Smooth muscle cell (in vitro differentiated cells): ENCODE measurements around the gene ZNF605. TPM values are rescaled to one million over a fixed set of nuclear protein-coding genes. Genes with fewer than 3 reads are reported as not detected.

Experiments
- DNase-seq: peaks from one replicate; lab custom pipeline; 2025; ENCODE audit not compliant: unreplicated experiment; lab: John Stamatoyannopoulos, UW
- H2AFZ ChIP-seq: fragments of 200-600 bp; sonication (generic); 2 replicates; pipeline ENCODE4 v1.6.0; 2016; ENCODE audit warnings: antibody characterized with exemption, low read depth, mild to moderate bottlenecking
- H3F3A ChIP-seq: fragments of 200-600 bp; sonication (generic); 2 replicates; pipeline ENCODE4 v1.6.0; 2017; ENCODE audit warnings: antibody characterized with exemption, low read depth
- H3K27ac ChIP-seq: fragments of 200-600 bp; sonication (generic); 2 replicates; pipeline ENCODE4 v1.5.1; 2016; ENCODE audit warnings: low read depth, mild to moderate bottlenecking
- H3K27me3 ChIP-seq: fragments of 200-600 bp; sonication (generic); 2 replicates; pipeline ENCODE4 v1.6.1; 2016; ENCODE audit warnings: low read depth, mild to moderate bottlenecking
- H3K36me3 ChIP-seq: fragments of 200-600 bp; sonication (generic); 2 replicates; pipeline ENCODE4 v1.5.1; 2016; ENCODE audit warnings: low read depth
- H3K4me1 ChIP-seq: fragments of 200-600 bp; sonication (generic); 2 replicates; pipeline ENCODE4 v1.5.1; 2016; ENCODE audit warnings: low read depth
- H3K4me2 ChIP-seq: fragments of 200-600 bp; sonication (generic); 2 replicates; pipeline ENCODE4 v1.6.0; 2016; ENCODE audit warnings: mild to moderate bottlenecking
- H3K4me3 ChIP-seq: fragments of 200-600 bp; sonication (generic); 2 replicates; pipeline ENCODE4 v1.5.1; 2016; ENCODE audit warnings: mild to moderate bottlenecking
- H3K79me2 ChIP-seq: fragments of 200-600 bp; sonication (generic); 2 replicates; pipeline ENCODE4 v1.6.0; 2016; ENCODE audit warnings: low read depth, mild to moderate bottlenecking
- H3K9ac ChIP-seq: fragments of 200-600 bp; sonication (generic); 2 replicates; pipeline ENCODE4 v1.6.0; 2016; ENCODE audit warnings: low read depth
- H3K9me3 ChIP-seq: fragments of 200-600 bp; sonication (generic); replicated peaks from 2 replicates; pipeline ENCODE4 v1.5.1; 2016; ENCODE audit warnings: low read depth
- H4K20me1 ChIP-seq: fragments of 200-600 bp; sonication (generic); 2 replicates; pipeline ENCODE4 v1.6.0; 2016; ENCODE audit warnings: low read depth
- WGBS: methylation state at CpG from one replicate; pipeline ENCODE4 v1.1.7; 2016; ENCODE audit warnings: low lambda C conversion rate; 5-methylcytosine and 5-hydroxymethylcytosine counted together
- polyA plus RNA-seq: library from polyadenylated mRNA; unstranded; fragments of >200 nt; fragmentation: Nextera tagmentation; extraction: Ambion mirVana; gene quantifications from 2 replicates; pipeline ENCODE4 v1.2.1, GENCODE V29; 2016
- total RNA-seq: library from RNA; depleted of rRNA; stranded (reverse); fragments of >200 nt; gene quantifications from 2 replicates; pipeline ENCODE4 v1.2.3, GENCODE V29; 2014
- TF ChIP-seq, protein P1 (sequence below): fragments of 200-600 bp; sonication (generic); IDR thresholded peaks from 2 replicates; pipeline ENCODE4 v1.5.1; 2017; ENCODE audit warnings: borderline replicate concordance, mild to moderate bottlenecking, antibody characterized with exemption; ENCODE audit not compliant: insufficient read depth, poor library complexity, severe bottlenecking

Gene ZNF605
- total and polyA plus RNA-seq, 2 experiments from 2014 or later, result 6.3 to 9.7 TPM

DNA sequence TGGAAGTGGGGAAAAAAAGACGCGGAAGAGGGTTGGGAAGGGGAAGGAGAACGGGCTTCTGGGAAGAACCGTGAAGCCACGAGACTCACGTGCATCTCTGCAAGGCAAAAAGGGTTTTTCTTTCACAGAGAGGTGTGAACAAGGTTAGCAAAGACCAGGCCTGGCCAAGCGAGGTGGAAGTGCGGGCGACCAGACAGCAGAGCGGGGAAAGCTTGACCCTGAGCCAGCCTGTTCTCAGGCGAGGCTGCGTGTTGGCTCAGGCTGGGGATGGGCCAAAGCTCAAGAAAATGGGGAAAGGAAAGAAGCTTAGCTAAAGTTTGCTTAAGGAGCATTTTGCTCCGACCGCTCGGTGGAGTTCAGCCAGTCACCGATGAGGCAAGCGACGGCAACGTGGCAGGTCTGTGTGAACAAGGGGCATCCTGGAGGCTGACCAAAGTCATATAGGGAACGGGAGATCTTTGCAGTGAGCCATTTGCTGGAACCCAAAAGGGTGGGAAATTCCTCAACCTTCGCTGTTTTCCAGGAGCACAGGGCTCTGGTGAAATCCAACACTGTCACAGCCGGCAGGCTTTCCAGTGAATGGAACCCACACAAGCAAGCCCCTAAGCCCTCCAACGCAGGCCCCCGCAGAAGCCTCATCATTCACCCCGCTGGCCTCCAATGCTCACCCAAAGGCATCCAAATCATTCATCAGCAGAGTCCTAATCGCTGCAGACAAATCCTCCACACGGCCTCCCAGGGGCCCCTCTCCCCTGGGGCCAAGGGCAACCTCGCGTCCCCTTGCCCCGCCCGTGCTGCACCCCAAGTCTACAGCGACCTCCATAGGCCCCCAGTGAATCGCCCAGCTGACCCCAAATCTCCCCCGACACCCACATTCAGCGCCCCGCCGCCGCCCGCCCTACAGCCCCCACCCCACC lies 754 bp downstream of the ZNF605 start:
- WGBS, result 40% methylated on average over 26 of the region's 39 CpGs
- peaks cover 3% of the 10 kb centered on the region for H3K36me3 ChIP-seq
- no peaks in the 10 kb centered on the region for H3K9me3 ChIP-seq
- no peaks in the 10 kb centered on the region for H3F3A ChIP-seq
- H3K9ac ChIP-seq, result peak overlapping the region; percentile 96
- H3K4me1 ChIP-seq, result peaks cover 8% of the 10 kb centered on the region
- H4K20me1 ChIP-seq, result no peaks in the 10 kb centered on the region
- H3K27me3 ChIP-seq, result no peaks in the 10 kb centered on the region
- TF ChIP-seq, protein P1, sequence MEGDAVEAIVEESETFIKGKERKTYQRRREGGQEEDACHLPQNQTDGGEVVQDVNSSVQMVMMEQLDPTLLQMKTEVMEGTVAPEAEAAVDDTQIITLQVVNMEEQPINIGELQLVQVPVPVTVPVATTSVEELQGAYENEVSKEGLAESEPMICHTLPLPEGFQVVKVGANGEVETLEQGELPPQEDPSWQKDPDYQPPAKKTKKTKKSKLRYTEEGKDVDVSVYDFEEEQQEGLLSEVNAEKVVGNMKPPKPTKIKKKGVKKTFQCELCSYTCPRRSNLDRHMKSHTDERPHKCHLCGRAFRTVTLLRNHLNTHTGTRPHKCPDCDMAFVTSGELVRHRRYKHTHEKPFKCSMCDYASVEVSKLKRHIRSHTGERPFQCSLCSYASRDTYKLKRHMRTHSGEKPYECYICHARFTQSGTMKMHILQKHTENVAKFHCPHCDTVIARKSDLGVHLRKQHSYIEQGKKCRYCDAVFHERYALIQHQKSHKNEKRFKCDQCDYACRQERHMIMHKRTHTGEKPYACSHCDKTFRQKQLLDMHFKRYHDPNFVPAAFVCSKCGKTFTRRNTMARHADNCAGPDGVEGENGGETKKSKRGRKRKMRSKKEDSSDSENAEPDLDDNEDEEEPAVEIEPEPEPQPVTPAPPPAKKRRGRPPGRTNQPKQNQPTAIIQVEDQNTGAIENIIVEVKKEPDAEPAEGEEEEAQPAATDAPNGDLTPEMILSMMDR, result no peak
- no peak for DNase-seq
- peak overlapping the region; percentile 88 for H3K27ac ChIP-seq
- H3K79me2 ChIP-seq, result peaks cover 59% of the 10 kb centered on the region
- H2AFZ ChIP-seq, result peak overlapping the region; percentile 96
- peak overlapping the region; percentile 100 for H3K4me3 ChIP-seq
- H3K4me2 ChIP-seq, result peak overlapping the region; percentile 98

DNA sequence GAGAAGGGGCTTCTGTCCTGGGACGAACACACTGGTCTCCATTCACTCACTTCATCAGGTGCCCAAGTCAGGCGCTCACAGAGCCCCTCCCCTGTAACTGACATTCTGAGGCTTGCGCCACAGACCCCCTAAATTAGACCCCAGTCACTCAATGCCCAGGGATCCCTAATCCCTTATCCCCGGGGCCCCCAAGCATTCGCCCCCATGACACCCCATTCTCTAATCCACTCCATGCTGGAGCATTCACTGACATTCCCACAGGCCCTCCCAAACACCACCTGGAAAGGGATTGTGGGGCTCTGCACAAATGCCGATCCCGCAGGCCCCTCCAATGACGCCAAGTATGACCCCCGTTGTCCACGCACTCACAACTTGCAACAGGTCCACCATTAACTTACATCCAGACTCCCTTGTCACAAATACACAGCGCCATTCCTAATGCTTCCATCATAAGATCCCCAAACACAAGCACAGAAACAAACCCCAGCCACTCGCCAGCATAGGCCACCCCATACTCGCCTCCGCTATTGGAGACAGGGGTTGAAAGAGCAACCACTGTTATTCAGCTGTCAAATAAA lies 1.5 kb downstream of the ZNF605 start:
- Histone ChIP-seq H3K27me3 (no peaks in the 10 kb centered on the region), H2AFZ (peak overlapping the region; percentile 96), H3K4me1 (peaks cover 8% of the 10 kb centered on the region), H4K20me1 (no peaks in the 10 kb centered on the region), H3K4me2 (peak overlapping the region; percentile 98), H3K9me3 (no peaks in the 10 kb centered on the region), H3K36me3 (peaks cover 3% of the 10 kb centered on the region), H3K79me2 (peaks cover 64% of the 10 kb centered on the region), H3K9ac (peak overlapping the region; percentile 96), H3K27ac (peak overlapping the region; percentile 88), H3K4me3 (peak overlapping the region; percentile 100), H3F3A (no peaks in the 10 kb centered on the region)
- 96% methylated on average over 11 of the region's 14 CpGs for WGBS
- TF ChIP-seq, protein P1, result no peak
- DNase-seq, result no peak

DNA sequence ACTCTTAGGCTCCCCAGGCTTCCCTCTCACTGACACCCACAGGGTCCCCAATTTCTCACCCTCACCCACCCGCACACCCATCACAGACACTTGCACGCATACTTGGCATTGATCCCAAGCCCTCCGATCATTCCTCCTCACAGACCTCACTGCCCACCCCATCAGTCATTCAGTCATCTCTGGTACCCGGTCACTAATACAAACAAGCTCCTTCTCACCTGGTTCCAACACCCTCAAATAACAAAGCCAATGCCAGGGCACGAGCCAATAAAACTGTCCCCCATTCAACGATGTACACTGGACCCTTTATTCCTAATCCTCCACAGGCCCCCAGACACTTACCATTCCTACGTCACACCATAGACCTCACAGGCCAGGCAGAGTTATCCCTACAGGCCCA lies 2.3 kb downstream of the ZNF605 start:
- H3K9me3 ChIP-seq, result no peaks in the 10 kb centered on the region
- peaks cover 8% of the 10 kb centered on the region for H3K4me1 ChIP-seq
- H2AFZ ChIP-seq, result no peak overlapping the region
- DNase-seq, result no peak
- WGBS, result 97% methylated on average over 7 of the region's 7 CpGs
- H3K79me2 ChIP-seq, result peaks cover 64% of the 10 kb centered on the region
- no peak overlapping the region for H3K4me2 ChIP-seq
- H3K9ac ChIP-seq, result no peak overlapping the region
- no peaks in the 10 kb centered on the region for H3F3A ChIP-seq
- H3K4me3 ChIP-seq, result no peak overlapping the region
- no peaks in the 10 kb centered on the region for H3K27me3 ChIP-seq
- H4K20me1 ChIP-seq, result no peaks in the 10 kb centered on the region
- TF ChIP-seq, protein P1, result no peak
- H3K27ac ChIP-seq, result no peak overlapping the region
- peaks cover 3% of the 10 kb centered on the region for H3K36me3 ChIP-seq

DNA sequence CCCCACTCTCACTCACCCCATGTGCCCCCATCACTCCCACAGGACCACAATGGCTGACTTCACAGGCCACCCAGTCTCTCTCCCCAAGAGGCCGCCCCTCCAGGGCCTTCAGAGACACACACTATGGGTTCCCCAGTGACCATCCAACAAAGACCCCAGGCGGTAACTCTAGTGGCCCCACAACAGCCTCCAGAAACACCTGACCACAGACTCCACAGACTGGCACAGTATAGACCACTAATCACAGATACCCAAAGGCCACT lies 3.0 kb downstream of the ZNF605 start:
- TF ChIP-seq, protein P1, result no peak
- H2AFZ ChIP-seq, result no peak overlapping the region
- no peak overlapping the region for H3K4me3 ChIP-seq
- H3K9me3 ChIP-seq, result no peaks in the 10 kb centered on the region
- peaks cover 8% of the 10 kb centered on the region for H3K4me1 ChIP-seq
- 98% methylated on average over 2 of the region's 2 CpGs for WGBS
- H3K79me2 ChIP-seq, result peaks cover 67% of the 10 kb centered on the region
- H3K27me3 ChIP-seq, result no peaks in the 10 kb centered on the region
- no peaks in the 10 kb centered on the region for H3F3A ChIP-seq
- H3K27ac ChIP-seq, result no peak overlapping the region
- H4K20me1 ChIP-seq, result no peaks in the 10 kb centered on the region
- DNase-seq, result no peak
- peaks cover 3% of the 10 kb centered on the region for H3K36me3 ChIP-seq
- H3K4me2 ChIP-seq, result no peak overlapping the region
- H3K9ac ChIP-seq, result no peak overlapping the region
